HG03097 (cell line): ENCODE results near the gene SLC9B1.
"Not testable (repeated sequence)": the region's sequence is repeated elsewhere in the genome, so short reads cannot be mapped to it uniquely, and the experiment has no call there.

ENCODE experiments used
- ATAC-seq: cut with Tn5 transposase; IDR thresholded peaks from one replicate; pipeline ENCODE4 v1.9.1; 2021; ENCODE audit not compliant: unreplicated experiment, low FRiP score

Gene SLC9B1

GRCh38 chr4:102881343-102881742 lies 138.2 kb downstream of the SLC9B1 start:
- no peak for ATAC-seq

GRCh38 chr4:102878901-102879300 lies 140.6 kb downstream of the SLC9B1 start:
- no peak for ATAC-seq

GRCh38 chr4:102878349-102878748 lies 141.2 kb downstream of the SLC9B1 start:
- ATAC-seq, result not testable (repeated sequence)

- ATAC-seq, result not testable (repeated sequence)
Measured at GRCh38 chr4:102877477-102878106, 141.9 kb downstream of the SLC9B1 start.

- no peak for ATAC-seq
Measured at GRCh38 chr4:102871772-102872171, 147.7 kb downstream of the SLC9B1 start.

- peak; percentile 21 for ATAC-seq
Measured at GRCh38 chr4:102869569-102870197, 149.8 kb downstream of the SLC9B1 start.

GRCh38 chr4:102868781-102869568 lies 150.5 kb downstream of the SLC9B1 start, which contains the start of gene CISD2:
Gene CISD2 (plus strand): TSS chr4:102868992. CDS start chr4:102869085, 93 bp downstream.
- ATAC-seq, result peak; percentile 92

- no peak for ATAC-seq
Measured at GRCh38 chr4:102868153-102868780, 151.2 kb downstream of the SLC9B1 start.

- ATAC-seq, result no peak
Measured at GRCh38 chr4:102867278-102868152, 152.0 kb downstream of the SLC9B1 start.

- not testable (repeated sequence) for ATAC-seq
Measured at GRCh38 chr4:102865327-102865726, 154.2 kb downstream of the SLC9B1 start.

GRCh38 chr4:102862747-102863146 lies 156.8 kb downstream of the SLC9B1 start:
- ATAC-seq, result no peak

GRCh38 chr4:102862016-102862415 lies 157.5 kb downstream of the SLC9B1 start:
- ATAC-seq, result no peak

GRCh38 chr4:102860611-102861324 lies 158.7 kb downstream of the SLC9B1 start:
- ATAC-seq, result no peak

- ATAC-seq, result no peak
Measured at GRCh38 chr4:102858828-102859464, 160.6 kb downstream of the SLC9B1 start.
